Astrocyte (in vitro differentiated cells and primary cell): Measurements from ENCODE around the gene ENTREP1.

ENCODE experiments used
- CTCF ChIP-seq: IDR thresholded peaks from 2 replicates; pipeline ENCODE4 v1.5.1; 2011; ENCODE audit warnings: low read depth, mild to moderate bottlenecking, inconsistent platforms, low read length, moderate library complexity; ENCODE audit not compliant: insufficient read depth
- EZH2 ChIP-seq: IDR thresholded peaks from 2 replicates; pipeline ENCODE4 v1.6.1; 2012; ENCODE audit warnings: mild to moderate bottlenecking, low read length, inconsistent platforms; ENCODE audit not compliant: insufficient read depth

- TF ChIP-seq CTCF (no peak), EZH2 (no peak)
Measured at GRCh38 chr9:69293156-69293555, 31.9 kb upstream of the ENTREP1 start.
